Neural crest cell (in vitro differentiated cells): Measurements from ENCODE around the gene NIPBL. TPM values are rescaled to one million over a fixed set of nuclear protein-coding genes. Genes with fewer than 3 reads are reported as not detected.

Experiments
- DNase-seq: peaks from one replicate; pipeline ENCODE4 v3.0.0; 2021; ENCODE audit warnings: low read depth, mixed read lengths, low spot score
- H3K27ac Mint-ChIP-seq: one replicate; pipeline ENCODE4 v1.8.0; 2021; ENCODE audit warnings: mild to moderate bottlenecking, mixed read lengths; ENCODE audit not compliant: unreplicated experiment
- H3K27me3 Mint-ChIP-seq: 2 replicates; pipeline ENCODE4 v1.8.0; 2021; ENCODE audit warnings: low read depth, mild to moderate bottlenecking, mixed read lengths
- H3K36me3 Mint-ChIP-seq: 2 replicates; pipeline ENCODE4 v1.8.0; 2021; ENCODE audit warnings: low read depth, mild to moderate bottlenecking, mixed read lengths
- H3K4me1 Mint-ChIP-seq: 2 replicates; pipeline ENCODE4 v1.8.0; 2021; ENCODE audit warnings: mixed read lengths
- H3K4me3 Mint-ChIP-seq: one replicate; pipeline ENCODE4 v1.8.0; 2021; ENCODE audit warnings: mild to moderate bottlenecking, mixed read lengths
- H3K9me3 Mint-ChIP-seq: 2 replicates; pipeline ENCODE4 v1.8.0; 2021; ENCODE audit warnings: mixed read lengths
- total RNA-seq: library from RNA; stranded (reverse); gene quantifications from 2 replicates; pipeline ENCODE4 v1.2.1, GENCODE V29; 2021
- TF ChIP-seq, protein P1 (sequence below): fragments of 200-600 bp; sonication (generic); conservative IDR thresholded peaks from 2 replicates; pipeline ENCODE4 v1.5.0; 2021; ENCODE audit warnings: antibody characterized with exemption, mild to moderate bottlenecking

Gene NIPBL
- total RNA-seq, 1 donor from 2014 or later = 66.3 TPM

DNA sequence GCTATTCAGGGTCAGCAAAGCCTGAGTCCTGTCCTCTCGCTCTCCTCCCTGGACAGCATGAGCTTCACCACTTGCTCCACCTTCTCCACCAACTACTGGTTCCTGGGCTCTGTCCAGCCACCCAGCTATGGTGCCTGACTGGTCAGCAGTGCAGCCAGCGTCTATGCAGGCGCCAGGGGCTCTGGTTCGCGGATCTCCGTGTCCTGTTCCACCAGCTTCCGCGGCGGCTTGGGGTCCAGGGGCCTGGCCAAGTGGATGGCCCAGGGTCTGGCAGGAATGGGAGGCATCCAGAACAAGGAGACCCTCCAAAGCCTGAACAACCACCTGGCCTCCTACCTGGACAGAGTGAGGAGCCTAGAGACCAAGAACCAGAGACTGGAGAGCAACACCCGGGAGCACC, 8.6 kb downstream of the NIPBL start:
- Mint-ChIP-seq H3K27ac (no peak overlapping the region), H3K27me3 (no peaks in the 10 kb centered on the region), H3K4me1 (peaks cover 30% of the 10 kb centered on the region), H3K36me3 (peaks cover 5% of the 10 kb centered on the region), H3K9me3 (no peaks in the 10 kb centered on the region), H3K4me3 (no peak overlapping the region)
- DNase-seq = no peak
- TF ChIP-seq, protein P1, sequence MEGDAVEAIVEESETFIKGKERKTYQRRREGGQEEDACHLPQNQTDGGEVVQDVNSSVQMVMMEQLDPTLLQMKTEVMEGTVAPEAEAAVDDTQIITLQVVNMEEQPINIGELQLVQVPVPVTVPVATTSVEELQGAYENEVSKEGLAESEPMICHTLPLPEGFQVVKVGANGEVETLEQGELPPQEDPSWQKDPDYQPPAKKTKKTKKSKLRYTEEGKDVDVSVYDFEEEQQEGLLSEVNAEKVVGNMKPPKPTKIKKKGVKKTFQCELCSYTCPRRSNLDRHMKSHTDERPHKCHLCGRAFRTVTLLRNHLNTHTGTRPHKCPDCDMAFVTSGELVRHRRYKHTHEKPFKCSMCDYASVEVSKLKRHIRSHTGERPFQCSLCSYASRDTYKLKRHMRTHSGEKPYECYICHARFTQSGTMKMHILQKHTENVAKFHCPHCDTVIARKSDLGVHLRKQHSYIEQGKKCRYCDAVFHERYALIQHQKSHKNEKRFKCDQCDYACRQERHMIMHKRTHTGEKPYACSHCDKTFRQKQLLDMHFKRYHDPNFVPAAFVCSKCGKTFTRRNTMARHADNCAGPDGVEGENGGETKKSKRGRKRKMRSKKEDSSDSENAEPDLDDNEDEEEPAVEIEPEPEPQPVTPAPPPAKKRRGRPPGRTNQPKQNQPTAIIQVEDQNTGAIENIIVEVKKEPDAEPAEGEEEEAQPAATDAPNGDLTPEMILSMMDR = no peak

DNA sequence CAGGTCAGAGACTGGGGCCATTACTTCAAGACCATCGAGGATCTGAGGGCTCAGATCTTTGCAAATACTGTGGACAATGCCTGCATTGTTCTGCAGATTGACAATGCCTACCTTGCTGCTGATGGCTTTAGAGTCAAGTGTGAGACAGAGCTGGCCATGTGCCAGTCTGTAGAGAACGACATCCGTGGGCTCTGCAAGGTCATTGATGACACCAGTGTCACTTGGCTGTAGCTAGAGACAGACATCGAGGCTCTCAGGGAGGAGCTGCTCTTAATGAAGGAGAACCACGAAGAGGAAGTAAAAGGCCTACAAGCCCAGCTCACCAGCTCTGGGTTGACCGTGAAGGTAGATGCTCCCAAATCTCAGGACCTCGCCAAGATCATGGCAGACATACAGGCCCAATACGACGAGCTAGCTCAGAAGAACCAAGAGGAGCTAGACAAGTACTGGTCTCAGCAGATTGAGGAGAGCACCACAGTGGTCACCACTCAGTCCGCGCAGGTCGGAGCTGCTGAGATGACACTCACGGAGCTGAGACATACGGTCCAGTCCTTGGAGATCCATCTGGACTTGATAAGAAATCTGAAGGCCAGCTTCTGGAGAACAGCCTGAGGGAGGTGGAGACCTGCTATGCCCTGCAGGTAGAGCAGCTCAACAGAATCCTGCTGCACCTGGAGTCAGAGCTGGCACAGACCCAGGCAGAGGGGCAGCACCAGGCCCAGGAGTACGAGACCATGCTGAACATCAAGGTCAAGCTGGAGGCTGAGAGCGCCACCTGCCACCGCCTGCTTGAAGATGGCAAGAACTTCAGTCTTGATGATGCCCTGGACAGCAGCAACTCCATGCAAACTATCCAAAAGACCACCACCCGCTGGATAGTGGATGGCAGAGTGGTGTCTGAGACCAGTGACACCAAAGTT, 9.3 kb downstream of the NIPBL start:
- TF ChIP-seq, protein P1 = no peak

DNA sequence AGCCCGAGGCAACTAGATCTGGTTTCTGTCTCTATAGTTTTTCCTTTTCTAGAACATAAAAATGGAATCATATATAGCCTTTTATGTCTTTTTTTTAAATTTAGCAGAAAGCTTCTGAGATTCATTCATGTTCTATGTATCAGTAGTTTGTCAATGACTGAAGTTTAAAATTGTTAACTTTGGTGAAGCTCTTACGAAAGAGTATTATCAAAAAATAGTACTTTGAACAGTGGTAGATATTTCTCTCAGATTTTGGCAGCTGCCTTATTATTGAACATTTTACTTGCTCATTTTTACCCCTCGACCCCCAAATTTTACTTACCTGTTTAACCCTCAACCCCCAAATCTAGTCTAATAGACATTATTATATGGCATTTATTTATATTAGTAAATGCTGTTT, 10.2 kb downstream of the NIPBL start:
- Mint-ChIP-seq H3K4me3 (no peak overlapping the region), H3K9me3 (no peaks in the 10 kb centered on the region), H3K27me3 (no peaks in the 10 kb centered on the region), H3K36me3 (peaks cover 12% of the 10 kb centered on the region), H3K27ac (no peak overlapping the region), H3K4me1 (peaks cover 16% of the 10 kb centered on the region)
- TF ChIP-seq, protein P1 = no peak
- DNase-seq = no peak

More for the DNA sequence above, 9.3 kb downstream of the NIPBL start:
- Mint-ChIP-seq H3K27ac (no peak overlapping the region), H3K36me3 (peaks cover 5% of the 10 kb centered on the region), H3K4me3 (no peak overlapping the region), H3K27me3 (no peaks in the 10 kb centered on the region), H3K9me3 (no peaks in the 10 kb centered on the region), H3K4me1 (peaks cover 26% of the 10 kb centered on the region)
- no peak for DNase-seq

DNA sequence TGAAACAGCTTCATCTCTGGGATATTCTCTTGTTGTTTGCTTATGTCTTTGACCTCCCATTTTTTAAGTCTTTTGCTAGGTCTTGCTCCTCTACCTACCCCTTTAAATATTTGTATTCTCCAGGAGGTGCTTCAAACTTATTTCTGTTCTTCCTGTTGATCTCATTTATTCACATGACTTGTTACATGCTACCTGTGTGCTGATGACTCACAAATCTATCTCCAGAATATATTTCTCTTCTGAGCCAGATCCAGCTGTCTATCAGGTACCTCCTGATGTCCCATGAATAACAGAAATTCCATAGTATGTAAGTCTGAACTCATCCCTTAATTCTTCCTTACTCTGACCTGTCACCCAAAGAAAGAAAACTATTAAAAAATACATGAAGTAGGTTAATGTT, 11.0 kb downstream of the NIPBL start:
- TF ChIP-seq, protein P1 = no peak
- no peak overlapping the region for H3K4me3 Mint-ChIP-seq
- H3K4me1 Mint-ChIP-seq = peaks cover 11% of the 10 kb centered on the region
- DNase-seq = no peak
- H3K36me3 Mint-ChIP-seq = peaks cover 16% of the 10 kb centered on the region
- H3K27ac Mint-ChIP-seq = no peak overlapping the region
- H3K9me3 Mint-ChIP-seq = peaks cover 2% of the 10 kb centered on the region
- no peaks in the 10 kb centered on the region for H3K27me3 Mint-ChIP-seq

DNA sequence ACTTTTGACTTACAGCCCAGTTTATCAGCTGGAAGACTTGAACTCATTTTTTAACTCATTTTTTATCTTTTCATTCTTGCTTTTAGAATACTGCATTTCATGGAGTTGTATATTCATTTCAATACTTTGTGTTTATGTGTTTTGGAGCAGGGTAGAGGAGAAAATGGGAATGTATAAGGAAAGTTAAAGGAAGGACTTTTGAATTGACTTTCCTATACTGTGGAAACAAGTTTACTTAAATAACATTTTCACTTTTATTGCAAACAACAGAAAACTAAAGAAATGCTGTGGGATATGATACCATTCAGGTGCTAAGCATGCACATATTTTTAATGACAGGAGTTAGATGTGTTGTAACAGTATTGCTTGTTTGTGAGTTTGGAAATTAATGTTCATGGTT, 11.7 kb downstream of the NIPBL start:
- Mint-ChIP-seq H3K36me3 (peaks cover 16% of the 10 kb centered on the region), H3K4me1 (peaks cover 11% of the 10 kb centered on the region), H3K4me3 (no peak overlapping the region), H3K9me3 (peaks cover 2% of the 10 kb centered on the region), H3K27ac (no peak overlapping the region), H3K27me3 (no peaks in the 10 kb centered on the region)
- TF ChIP-seq, protein P1 = no peak
- no peak for DNase-seq
